ENCODE data around the gene PEX13. TPM values are rescaled to one million over a fixed set of nuclear protein-coding genes. Genes with fewer than 3 reads are reported as not detected.

PEX13 gene
- total and polyA plus RNA-seq, 12 donors: 8.3 to 44.9 (median 24.2) TPM

DNA sequence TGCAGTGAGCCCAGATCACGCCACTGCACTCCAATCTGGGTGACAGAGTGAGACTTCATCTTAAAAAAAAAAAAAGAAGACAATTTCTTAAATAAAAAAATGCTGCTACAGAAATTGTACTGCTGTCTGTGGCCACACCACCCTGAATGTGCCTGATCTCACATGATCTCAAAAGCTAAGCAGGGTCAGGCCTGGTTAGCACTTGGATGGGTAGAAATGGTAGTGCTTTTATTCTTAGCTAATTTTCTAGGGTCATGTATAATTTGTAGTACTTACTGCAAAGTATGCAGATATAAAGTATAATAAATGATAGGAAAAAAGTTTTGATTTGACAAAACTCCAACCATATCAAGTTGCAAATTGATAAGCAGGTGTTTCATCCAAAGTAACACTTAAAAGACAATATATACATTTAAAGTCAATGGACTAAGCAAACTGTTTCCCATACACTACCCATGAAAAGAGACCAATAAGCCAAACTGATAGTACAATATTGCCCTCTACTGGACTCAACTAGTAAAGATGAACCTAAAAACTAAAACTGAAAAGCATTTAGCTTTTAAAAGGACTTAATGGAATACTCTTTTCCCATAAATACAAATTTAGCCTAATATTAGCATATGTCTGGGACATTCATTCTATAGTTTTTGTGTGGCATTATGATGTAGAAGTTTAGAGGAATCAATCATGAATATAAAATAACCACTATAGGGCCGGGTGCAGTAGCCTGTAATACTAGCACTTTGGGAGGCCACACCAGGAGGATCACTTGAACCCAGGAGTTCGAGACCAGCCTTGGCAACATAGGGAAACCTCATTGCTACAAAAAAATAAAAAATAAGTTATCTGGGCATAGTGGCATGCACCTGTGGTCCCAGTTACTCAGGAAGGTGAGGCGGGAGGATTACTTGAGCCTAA lies 18.6 kb upstream of the PEX13 start:
- Histone ChIP-seq H3K4me3 (no peak overlapping the region), H3K4me1 (replicated peaks in 1 of 2) (no peaks in the 10 kb centered on the region), H3K27me3 (no peaks in the 10 kb centered on the region), H3K9me3 (replicated peaks in 1 of 3) (no peaks in the 10 kb centered on the region), H3K36me3 (replicated peaks in 1 of 2) (no peaks in the 10 kb centered on the region), H3K27ac (no peak overlapping the region)
- WGBS, 4 donors: 78 to 88% (median 82%) methylated on average over 4 of the region's 4 CpGs
- DNase-seq: no peak
- TF ChIP-seq, protein P1, sequence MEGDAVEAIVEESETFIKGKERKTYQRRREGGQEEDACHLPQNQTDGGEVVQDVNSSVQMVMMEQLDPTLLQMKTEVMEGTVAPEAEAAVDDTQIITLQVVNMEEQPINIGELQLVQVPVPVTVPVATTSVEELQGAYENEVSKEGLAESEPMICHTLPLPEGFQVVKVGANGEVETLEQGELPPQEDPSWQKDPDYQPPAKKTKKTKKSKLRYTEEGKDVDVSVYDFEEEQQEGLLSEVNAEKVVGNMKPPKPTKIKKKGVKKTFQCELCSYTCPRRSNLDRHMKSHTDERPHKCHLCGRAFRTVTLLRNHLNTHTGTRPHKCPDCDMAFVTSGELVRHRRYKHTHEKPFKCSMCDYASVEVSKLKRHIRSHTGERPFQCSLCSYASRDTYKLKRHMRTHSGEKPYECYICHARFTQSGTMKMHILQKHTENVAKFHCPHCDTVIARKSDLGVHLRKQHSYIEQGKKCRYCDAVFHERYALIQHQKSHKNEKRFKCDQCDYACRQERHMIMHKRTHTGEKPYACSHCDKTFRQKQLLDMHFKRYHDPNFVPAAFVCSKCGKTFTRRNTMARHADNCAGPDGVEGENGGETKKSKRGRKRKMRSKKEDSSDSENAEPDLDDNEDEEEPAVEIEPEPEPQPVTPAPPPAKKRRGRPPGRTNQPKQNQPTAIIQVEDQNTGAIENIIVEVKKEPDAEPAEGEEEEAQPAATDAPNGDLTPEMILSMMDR (IDR thresholded peaks at IDR 0.05): peak; percentile 43 to 77 (median 62)
- no peak for TF ChIP-seq POLR2A (IDR thresholded peaks at IDR 0.05)
- intact Hi-C loops (cut with DNase I): loop anchor here (5.0 to 10.0 kb wide), 3 partner anchors 184 to 292 kb away; no protein-coding TSS in a partner anchor

- TF ChIP-seq, protein P1 (IDR thresholded peaks at IDR 0.05): no peak
- Histone ChIP-seq H3K4me3 (no peak overlapping the region), H3K4me1 (replicated peaks in 1 of 2) (no peaks in the 10 kb centered on the region), H3K36me3 (replicated peaks in 1 of 2) (no peaks in the 10 kb centered on the region), H3K9me3 (replicated peaks in 1 of 3) (peaks cover 0 to 5% (median 0%) of the 10 kb centered on the region in 3 donors), H3K27ac (no peak overlapping the region), H3K27me3 (no peaks in the 10 kb centered on the region)
- intact Hi-C loops (cut with DNase I): no loop called here
- 87 to 96% (median 89%) methylated on average over 3 of the region's 3 CpGs for WGBS, 4 donors
- no peak for DNase-seq
These were observed 11.8 kb upstream of the PEX13 start for GRCh38 chr2:61005736-61006135.

DNA sequence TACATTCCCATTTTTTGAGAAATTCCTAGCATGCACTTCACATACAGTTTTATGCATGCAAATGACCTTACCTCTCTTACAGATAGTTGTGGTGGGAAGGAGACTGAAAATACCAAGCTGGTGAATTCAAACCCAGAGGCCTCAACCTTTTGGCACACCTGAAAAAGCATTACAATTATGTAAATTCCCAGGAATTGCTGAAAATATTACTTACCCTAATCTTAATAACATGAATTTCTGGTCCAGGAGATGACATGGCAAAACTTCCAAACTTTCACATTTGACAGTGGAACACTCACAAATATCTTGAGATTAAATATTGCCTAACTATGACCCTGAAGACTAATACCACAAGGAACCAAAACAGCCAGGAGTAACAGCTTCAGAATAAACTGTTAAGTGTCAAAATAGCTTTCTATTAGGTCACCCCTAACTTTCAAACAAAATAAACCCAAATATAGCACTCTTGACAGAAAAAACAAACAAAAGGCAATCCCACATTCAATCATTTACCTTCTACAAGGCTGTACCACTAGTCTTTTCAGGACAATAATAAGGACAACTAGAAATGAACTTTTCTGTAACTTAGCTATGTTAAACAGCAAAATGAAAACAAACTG lies 10.9 kb upstream of the PEX13 start:
- H3K4me1 ChIP-seq (replicated peaks in 1 of 2): no peaks in the 10 kb centered on the region
- no peak overlapping the region for H3K27ac ChIP-seq
- intact Hi-C loops (cut with DNase I): no loop called here
- H3K9me3 ChIP-seq (replicated peaks in 1 of 3): peaks cover 0 to 5% (median 0%) of the 10 kb centered on the region in 3 donors
- H3K27me3 ChIP-seq: no peaks in the 10 kb centered on the region
- H3K36me3 ChIP-seq (replicated peaks in 1 of 2): no peaks in the 10 kb centered on the region
- TF ChIP-seq, protein P1 (IDR thresholded peaks at IDR 0.05): no peak
- no peak for TF ChIP-seq POLR2A (IDR thresholded peaks at IDR 0.05)
- H3K4me3 ChIP-seq: no peak overlapping the region
- DNase-seq: no peak

- H3K4me1 ChIP-seq (replicated peaks in 1 of 2): peaks cover 0 to 12% of the 10 kb centered on the region in 2 donors
- peaks cover 0 to 5% (median 0%) of the 10 kb centered on the region in 3 donors for H3K9me3 ChIP-seq (replicated peaks in 1 of 3)
- no peak for TF ChIP-seq POLR2A (IDR thresholded peaks at IDR 0.05)
- H3K27ac ChIP-seq: no peak overlapping the region
- H3K4me3 ChIP-seq: no peak overlapping the region
- DNase-seq: no peak
- intact Hi-C loops (cut with DNase I): no loop called here
- no peaks in the 10 kb centered on the region for H3K27me3 ChIP-seq
- no peaks in the 10 kb centered on the region for H3K36me3 ChIP-seq (replicated peaks in 1 of 2)
These were observed 8.2 kb upstream of the PEX13 start for GRCh38 chr2:61009355-61009754.

All from adrenal gland (tissue), 12 donors.